ENCODE measurements around the gene PCGF3. TPM values are rescaled to one million over a fixed set of nuclear protein-coding genes. Genes with fewer than 3 reads are reported as not detected.
"Not testable (repeated sequence)": the region's sequence is repeated elsewhere in the genome, so short reads cannot be mapped to it uniquely, and the experiment has no call there.

The PCGF3 gene
- polyA plus RNA-seq, 4 donors, result 64.9 to 76.9 (median 72.0) TPM

GRCh38 chr4:759810-760209, 54.2 kb downstream of the PCGF3 start:
- not testable (repeated sequence) for DNase-seq (ENCODE audit: low read depth in 4 of 4, low spot score in 3 of 4)

- no peak for DNase-seq (ENCODE audit: low read depth in 4 of 4, low spot score in 3 of 4)
Measured at GRCh38 chr4:760616-761015, 55.0 kb downstream of the PCGF3 start.

- no peak for DNase-seq (ENCODE audit: low read depth in 4 of 4, low spot score in 3 of 4)
Measured at GRCh38 chr4:761086-761485, 55.5 kb downstream of the PCGF3 start.

- no peak for DNase-seq (ENCODE audit: low read depth in 4 of 4, low spot score in 3 of 4)
Measured at GRCh38 chr4:761739-762138, 56.1 kb downstream of the PCGF3 start.

GRCh38 chr4:762211-763190, 56.9 kb downstream of the PCGF3 start:
- no peak for DNase-seq (ENCODE audit: low read depth in 4 of 4, low spot score in 3 of 4)

- DNase-seq (ENCODE audit: low read depth in 4 of 4, low spot score in 3 of 4), result no peak
Measured at GRCh38 chr4:763191-763810, 57.7 kb downstream of the PCGF3 start.

GRCh38 chr4:763922-764321, 58.3 kb downstream of the PCGF3 start:
- no peak for DNase-seq (ENCODE audit: low read depth in 4 of 4, low spot score in 3 of 4)

GRCh38 chr4:764405-765169, 59.0 kb downstream of the PCGF3 start:
- no peak for DNase-seq (ENCODE audit: low read depth in 4 of 4, low spot score in 3 of 4)

GRCh38 chr4:766152-766515, 60.5 kb downstream of the PCGF3 start:
- DNase-seq (ENCODE audit: low read depth in 4 of 4, low spot score in 3 of 4), result no peak

GRCh38 chr4:766559-767283, 61.1 kb downstream of the PCGF3 start:
- DNase-seq (ENCODE audit: low read depth in 4 of 4, low spot score in 3 of 4), result no peak

- DNase-seq (ENCODE audit: low read depth in 4 of 4, low spot score in 3 of 4), result no peak
Measured at GRCh38 chr4:768076-768475, 62.4 kb downstream of the PCGF3 start.

- no peak for DNase-seq (ENCODE audit: low read depth in 4 of 4, low spot score in 3 of 4)
Measured at GRCh38 chr4:768995-769394, 63.4 kb downstream of the PCGF3 start.

GRCh38 chr4:769511-769910, 63.9 kb downstream of the PCGF3 start:
- DNase-seq (ENCODE audit: low read depth in 4 of 4, low spot score in 3 of 4), result no peak

- no peak for DNase-seq (ENCODE audit: low read depth in 4 of 4, low spot score in 3 of 4)
Measured at GRCh38 chr4:770022-770421, 64.4 kb downstream of the PCGF3 start.

GRCh38 chr4:771464-771863, 65.8 kb downstream of the PCGF3 start:
- DNase-seq (ENCODE audit: low read depth in 4 of 4, low spot score in 3 of 4), result no peak

GRCh38 chr4:772118-772517, 66.5 kb downstream of the PCGF3 start:
- DNase-seq (ENCODE audit: low read depth in 4 of 4, low spot score in 3 of 4), result no peak

- DNase-seq (ENCODE audit: low read depth in 4 of 4, low spot score in 3 of 4), result no peak
Measured at GRCh38 chr4:772776-773175, 67.1 kb downstream of the PCGF3 start.

GRCh38 chr4:773214-773613, 67.6 kb downstream of the PCGF3 start:
- no peak for DNase-seq (ENCODE audit: low read depth in 4 of 4, low spot score in 3 of 4)

GRCh38 chr4:774419-775092, 68.9 kb downstream of the PCGF3 start:
- not testable (repeated sequence) for DNase-seq (ENCODE audit: low read depth in 4 of 4, low spot score in 3 of 4)

GRCh38 chr4:775485-775884, 69.9 kb downstream of the PCGF3 start:
- not testable (repeated sequence) for DNase-seq (ENCODE audit: low read depth in 4 of 4, low spot score in 3 of 4)

Measured in right renal pelvis (tissue), 4 donors.